Activated T-cell treated with anti-CD3 and anti-CD28 coated beads, Interleukin-2, amount 50 U/mL, for 48 hours (primary cell): ENCODE data around the gene DROSHA.
A peak's percentile ranks its signal among the peaks of the same experiment; 100 is the strongest.

Experiments
- DNase-seq, 2 experiments: peaks; one replicate each; pipeline ENCODE4 v3.0.0-alpha.2; 2020

DROSHA gene

DNA sequence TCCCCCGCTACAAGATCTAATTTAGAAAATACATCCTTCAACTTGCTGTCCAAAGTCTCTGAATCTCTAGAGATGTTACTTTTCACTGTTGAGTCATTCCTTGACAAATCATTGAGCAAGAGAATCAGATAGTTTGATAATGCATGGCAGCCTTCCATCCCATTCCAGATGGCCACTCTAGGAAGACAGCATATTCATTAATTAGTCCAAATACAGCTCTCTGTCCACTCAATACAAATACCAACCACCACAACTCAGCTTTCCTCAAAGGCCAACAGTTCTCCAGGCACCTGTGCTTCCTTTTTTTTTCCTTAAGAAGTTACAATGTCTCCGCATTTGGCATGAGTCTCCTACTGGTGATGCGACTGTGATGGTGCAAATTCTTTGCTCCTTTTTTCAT lies 72.3 kb downstream of the DROSHA start:
- no peak for DNase-seq

DNA sequence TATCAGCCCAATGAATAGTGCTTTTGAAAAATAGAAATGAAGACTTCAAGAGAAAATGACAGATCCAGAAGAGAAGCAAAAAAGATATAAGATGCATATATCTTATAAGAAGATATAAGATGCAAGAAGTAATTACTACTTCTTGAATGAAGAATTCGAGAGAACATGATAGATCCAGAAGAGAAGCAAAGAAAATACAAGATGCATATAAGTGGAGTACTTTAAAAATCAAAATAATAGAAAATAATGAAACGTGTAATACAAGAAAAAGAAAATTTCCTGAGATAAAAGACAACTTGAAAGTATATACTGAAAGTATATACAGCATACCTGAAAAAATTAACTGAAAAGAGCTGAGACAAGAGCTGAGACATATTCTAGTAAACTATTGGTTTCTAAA lies 76.7 kb downstream of the DROSHA start:
- DNase-seq, result no peak

DNA sequence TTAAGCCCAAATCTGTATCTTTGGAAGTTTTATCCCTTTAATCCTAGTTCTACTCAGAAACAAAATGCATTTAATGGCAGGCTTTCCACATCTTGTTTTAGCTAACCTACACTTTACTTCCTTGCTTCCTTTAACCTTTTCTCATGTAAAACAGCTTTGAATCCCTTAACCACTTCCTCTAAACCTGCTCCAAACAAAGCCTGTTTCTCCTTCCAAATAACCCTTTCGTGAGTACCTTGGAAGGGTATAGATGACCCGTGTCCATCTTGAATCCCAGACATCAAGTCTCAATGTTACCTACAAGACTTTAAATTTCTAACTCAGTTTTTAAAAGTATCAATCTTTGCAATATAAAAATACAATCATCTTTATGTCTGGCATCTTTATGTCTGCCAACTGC lies 78.4 kb downstream of the DROSHA start:
- no peak for DNase-seq

DNA sequence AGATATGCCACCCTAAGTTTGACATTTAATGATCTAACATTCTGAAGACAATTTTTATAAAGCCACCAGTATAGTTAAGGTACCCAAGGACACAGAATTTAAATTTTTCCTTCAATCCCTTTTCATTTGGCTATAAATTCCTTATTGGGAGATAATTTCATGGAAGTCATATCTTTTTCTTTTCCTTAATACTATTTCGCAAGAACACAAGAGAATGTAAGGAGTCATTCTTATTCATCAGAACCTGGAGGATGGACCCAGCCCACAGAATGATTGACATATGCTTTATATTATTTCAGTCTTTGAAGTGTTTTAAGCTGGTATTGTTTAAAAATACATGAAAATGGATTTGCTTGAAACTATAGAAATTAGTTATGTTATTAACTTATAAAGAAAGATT lies 79.6 kb downstream of the DROSHA start:
- DNase-seq, result no peak

DNA sequence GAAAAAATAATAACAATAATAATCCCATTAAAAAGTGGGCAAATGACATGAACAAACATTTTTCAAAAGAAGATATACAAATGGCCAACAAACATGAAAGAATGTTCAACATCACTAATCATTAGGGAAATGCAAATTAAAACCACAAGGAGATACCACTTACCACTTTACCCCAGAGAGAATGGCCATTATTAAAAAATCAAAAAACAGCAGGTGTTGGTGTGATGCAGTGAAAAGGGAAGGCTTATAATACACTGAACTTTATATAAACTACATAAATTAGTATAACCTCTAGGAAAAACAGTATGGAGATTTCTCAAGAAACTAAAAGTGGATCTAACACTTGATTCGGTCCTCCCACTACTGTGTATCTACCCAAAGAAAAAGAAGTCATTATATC lies 81.9 kb downstream of the DROSHA start:
- DNase-seq, result no peak

DNA sequence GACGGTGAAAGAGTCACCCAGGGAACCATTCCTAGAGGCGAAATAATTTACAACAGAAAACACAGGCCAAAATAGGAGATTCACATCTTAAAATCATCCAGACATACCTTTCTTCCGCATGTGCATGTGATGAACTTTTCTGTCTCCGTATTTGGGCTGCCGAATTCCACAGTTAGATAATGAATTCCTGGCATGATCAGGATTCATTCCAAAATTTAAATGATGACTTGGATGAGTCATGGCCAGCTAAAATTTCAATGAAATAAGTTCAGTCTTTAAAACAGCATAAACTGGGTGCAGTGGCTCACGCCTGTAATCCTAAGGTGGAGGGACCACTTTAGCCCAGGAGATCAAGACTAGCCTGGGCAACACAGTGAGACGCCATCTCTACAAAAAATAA lies 82.7 kb downstream of the DROSHA start:
- no peak for DNase-seq

DNA sequence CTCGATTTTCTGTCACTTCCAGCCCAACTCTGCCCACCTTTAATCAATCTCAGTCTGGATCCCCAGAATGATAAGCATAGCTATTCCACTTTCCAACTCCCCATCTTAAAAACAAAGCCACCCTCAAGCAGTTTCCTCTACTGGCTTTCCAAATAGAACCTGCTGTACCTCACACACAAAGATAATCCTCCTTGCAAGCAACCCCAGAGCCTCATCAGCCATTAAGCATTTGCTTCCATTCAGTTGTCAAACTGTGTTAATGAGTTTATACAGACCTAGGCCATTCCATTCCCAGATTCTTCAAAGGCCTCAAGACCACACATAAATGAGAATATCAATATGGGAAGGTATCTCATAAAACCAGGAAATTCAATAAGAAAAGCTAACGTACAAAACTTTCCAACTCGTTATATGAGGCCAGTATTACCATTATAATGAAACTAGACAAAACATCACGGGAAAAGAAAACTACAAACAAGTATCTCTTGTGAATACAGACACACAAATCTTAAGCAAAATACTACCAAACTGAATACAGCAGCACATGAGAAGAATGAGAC lies 86.8 kb downstream of the DROSHA start:
- no peak for DNase-seq

DNA sequence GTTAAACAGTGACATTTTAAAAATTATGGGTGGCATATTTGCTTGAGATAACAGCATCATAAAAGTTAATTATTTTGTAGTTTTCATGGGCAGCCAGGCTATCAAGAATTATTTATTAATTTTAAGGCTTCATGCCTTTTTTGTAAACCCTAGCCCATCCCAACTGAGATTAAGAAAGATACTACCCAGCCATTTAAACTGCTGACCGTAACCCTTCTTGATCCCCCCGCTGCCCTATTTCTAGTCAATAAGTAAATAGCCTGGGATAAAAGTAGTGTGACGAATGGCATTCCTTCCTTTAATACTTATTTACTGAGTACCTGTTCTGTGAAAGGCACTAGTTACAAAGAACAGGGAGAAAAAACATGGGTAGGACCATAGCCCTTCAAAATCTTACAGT lies 88.3 kb downstream of the DROSHA start:
- DNase-seq, result no peak

DNA sequence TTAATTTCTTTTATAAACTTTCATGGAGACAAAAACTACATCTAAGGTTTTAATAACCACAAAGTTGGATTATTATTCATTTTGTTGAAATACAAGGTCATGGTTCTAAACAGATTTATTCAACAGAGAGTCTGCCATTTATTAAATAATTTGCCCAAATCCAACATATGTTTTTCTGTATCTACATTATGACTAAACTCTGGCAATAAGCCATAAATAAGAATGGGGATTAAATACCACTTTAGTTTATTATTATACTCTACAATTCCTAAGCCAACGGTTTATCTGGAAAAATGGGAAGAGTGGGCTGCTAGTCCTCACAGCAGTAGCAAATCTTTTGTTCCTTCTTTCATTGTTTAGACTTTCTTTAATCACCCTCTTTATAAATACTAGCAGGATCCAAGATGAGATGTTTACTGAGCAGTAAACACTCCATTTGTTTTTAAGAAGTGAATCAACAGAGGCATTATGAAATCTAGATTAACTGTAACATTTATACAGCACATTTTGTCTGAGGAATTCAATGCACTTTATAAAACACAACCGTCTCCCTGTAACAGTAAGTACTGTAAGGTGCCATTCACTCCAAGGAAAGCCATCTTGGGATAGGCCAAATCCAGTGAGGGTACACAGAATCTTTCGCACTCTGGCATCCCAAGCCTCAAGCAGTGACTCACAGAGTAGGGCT lies 89.7 kb downstream of the DROSHA start:
- DNase-seq, result no peak

DNA sequence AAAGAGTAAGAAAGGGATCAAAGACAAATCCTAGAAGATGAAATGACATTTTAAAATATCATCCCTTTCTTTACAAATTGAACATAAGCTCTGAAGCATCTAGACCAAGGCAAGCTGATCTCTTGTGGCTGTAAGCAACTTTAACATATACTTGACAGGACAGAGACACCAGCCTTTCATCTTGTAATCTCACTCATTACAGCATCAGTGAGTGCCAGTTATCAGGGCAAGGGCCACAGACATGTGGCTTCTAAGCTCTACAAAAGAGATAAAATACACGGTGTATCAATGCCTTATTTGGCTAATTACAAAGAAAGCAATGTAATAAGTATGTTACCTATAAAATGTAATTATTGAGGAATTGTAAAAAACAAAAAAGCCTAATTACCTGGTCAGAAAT lies 95.0 kb downstream of the DROSHA start:
- DNase-seq, result no peak

DNA sequence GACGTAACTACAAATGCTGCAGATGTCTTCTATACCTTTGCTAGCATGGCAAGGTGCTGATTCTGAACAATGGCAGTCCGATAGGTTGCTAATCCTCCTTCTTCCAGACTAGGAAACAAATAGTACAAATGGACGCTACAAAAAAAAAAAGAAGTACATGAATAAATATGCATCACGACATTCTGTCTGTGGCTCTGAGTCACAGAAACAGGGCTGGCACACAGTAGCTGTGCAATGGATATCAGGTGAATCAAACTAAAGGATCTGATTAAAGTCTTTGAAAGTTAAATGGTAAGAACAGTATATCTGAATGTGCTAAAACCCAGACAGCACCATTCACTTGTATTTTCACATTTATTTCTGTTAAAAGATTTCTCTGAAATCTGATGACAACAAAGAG lies 96.2 kb downstream of the DROSHA start:
- no peak for DNase-seq

DNA sequence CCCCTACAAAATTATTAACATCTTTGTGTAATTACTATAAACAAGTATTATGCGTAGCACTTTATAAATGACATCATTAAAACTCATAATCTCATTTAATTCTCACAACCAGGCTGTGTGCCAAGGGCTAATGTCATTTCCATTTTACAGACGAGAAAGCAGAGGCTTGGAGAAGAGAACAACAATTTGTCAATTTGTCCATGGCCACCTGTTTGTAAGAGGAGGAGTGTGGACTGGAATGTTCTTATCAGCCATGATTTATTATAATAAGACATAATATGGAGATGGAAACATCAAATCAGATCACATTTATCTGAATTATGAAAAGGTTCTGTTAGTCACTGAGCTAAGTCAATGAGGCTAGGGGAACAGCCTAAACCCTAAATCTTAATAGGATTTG lies 97.0 kb downstream of the DROSHA start:
- DNase-seq, result no peak

DNA sequence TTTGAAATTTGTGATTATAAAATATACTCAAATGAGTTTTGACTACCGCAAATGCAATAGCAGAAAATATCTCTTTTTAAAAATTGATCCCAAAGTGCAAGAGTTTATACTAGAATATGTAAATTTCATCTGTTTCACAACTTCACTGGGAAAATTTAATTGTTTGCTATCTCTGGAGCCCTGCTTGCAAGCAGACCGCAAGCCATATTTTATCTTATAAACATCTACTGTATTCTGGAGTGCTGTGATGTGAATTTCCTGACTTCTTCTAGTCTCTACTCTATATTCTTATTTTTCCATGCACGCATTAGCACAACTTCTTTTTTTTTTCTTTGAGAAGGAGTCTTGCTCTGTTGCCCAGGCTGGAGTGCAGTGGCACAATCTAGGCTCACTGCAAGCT lies 98.7 kb downstream of the DROSHA start:
- DNase-seq, result no peak

DNA sequence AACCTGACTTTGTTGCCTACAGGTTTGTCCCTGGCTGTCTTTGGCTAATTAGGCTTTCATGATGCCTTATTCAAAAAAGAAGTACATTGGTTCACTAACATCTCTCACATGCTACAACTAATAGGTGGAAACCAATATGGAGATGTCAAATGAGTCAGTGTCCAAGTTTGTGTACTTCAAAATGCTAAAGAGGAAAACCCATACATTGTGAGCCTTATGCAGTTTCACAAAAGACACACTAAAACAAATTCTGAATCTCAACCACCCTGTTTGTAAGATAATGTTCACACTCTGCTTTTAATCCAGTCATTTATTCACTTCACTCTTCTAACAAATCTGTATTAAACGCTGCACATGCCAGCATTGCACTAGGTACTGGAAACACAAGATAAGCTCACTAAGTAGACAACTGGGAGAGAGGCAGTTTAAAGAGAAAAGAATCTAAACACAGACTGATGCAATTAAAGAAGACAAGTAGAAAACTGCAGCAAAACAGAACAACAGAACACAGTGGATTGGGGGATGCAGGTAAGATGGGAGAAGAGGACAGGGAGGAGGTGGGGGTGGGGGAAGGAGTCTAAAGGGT lies 104.1 kb downstream of the DROSHA start:
- DNase-seq, result no peak

DNA sequence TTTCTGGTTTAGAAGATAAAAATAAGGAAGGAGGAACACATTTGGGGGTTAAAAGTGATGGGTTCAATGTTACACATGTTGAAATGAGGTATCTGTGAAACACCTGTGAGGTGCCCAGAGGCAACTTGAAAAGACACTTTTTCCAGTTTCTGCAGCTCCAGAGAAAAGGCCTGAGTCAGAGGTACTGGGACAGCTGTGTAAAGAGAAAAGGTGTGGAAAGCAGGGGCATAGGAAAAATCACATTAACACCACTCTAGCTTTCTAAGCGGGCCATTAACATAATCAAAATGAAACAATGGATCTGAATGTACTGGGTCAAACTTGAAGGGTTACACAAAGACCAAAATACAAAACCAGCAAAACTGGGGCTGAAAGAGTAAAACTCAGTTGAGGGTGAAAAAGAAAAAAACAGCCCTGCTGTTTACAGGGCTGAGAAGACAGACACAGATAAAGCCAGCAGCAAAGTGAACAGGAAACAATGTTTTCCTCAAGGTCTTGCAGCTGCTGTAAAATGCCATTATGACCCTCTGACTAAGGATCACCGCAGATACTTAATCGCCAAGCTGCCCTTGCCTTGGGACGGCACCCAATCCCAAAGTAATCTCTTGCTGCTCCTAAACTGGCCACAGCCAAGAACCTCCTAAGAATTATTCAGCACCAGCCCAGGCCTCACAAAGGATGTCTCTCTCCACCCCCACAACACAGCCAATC lies 104.7 kb downstream of the DROSHA start:
- no peak for DNase-seq

DNA sequence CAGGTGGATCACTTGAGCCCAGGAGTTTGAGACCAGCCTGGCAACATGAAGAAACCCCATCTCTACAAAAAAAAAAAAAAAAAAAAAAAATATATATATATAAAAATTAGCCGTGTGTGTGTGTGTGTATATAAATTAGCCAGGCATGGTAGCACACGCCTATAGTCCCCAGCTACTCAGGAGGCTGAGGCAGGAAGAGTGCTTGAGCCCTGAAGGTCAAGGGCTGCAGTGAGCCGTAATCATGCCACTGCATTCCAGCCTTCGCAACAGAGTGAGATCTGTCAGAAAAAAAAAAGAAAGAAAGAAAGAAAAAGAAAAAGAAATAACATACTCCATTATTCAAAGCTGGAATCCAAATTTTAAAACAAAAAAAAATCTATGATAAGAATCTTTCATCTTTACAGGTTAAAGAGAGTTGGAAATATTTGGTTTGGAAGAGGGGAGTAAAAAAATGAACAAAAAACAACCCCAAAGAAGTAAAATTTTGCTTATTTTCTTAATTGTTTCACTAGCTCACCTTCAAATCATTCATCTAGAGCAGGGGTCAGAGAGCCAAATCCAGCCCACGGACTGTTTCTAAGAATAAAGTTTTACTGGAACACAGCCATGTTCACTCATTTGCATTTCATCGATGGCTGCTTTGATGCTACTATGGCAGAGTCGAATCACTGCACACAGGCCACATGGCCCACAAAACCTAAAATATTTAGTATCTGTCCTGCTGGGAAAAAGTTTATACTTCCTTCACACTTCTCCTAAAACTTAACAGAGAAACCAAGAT lies 109.9 kb downstream of the DROSHA start:
- no peak for DNase-seq

DNA sequence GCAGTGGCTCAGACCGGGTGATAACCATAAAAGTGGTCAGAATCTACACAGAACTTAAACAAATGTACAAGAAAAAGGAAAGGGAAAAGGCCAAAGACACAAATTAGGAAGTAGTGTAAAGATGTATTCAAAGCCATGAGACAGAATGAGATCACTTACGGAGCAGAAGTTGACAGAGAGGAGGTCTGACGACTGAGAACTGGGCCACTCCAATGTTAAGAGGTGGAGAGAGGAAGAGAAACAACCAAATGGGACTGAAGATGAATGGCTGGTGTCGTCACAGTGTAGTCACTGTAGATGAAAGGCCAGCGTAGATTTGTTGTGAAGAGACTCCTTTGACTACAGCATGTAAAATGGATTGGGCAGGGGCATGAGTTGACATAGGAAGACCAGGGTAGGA lies 114.4 kb downstream of the DROSHA start:
- DNase-seq, result no peak

DNA sequence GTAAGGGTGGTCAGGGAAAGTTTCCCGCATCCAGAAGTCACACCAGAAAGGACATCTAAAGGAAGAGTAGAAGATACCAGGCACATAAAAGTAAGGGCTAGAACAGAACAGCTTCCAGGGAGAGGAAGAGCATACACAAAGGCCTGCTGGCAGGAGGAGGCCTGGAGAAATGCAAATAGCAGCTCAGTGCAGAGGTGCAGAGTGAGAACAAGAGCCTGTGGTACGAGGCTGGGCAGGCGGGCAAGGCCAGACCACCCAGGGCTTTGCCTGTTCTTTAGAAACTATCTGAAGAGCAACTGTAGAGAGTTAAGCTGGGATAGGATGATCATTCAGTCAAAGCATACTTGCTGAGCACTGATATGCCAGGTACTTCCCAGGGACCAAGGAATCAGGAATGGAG lies 115.3 kb downstream of the DROSHA start:
- DNase-seq, result no peak

DNA sequence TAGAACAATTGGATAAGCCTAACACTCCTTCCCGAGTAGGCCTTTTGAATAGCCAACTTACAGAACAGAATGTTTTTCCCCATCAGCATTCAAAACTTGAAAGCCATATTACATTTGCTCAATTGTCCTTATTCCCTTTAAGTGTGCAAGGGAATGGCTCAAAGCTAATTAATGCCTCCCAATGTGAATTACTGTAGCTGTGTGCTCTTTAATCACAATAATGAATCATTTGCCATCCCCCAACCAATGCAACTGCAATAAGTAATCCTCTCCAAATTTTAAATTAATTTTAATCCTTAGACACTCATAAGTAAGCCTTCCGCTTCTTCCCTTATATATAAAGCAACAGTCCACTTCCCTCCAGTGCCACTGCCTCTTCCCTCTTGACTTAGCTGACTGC lies 115.9 kb downstream of the DROSHA start:
- no peak for DNase-seq

DNA sequence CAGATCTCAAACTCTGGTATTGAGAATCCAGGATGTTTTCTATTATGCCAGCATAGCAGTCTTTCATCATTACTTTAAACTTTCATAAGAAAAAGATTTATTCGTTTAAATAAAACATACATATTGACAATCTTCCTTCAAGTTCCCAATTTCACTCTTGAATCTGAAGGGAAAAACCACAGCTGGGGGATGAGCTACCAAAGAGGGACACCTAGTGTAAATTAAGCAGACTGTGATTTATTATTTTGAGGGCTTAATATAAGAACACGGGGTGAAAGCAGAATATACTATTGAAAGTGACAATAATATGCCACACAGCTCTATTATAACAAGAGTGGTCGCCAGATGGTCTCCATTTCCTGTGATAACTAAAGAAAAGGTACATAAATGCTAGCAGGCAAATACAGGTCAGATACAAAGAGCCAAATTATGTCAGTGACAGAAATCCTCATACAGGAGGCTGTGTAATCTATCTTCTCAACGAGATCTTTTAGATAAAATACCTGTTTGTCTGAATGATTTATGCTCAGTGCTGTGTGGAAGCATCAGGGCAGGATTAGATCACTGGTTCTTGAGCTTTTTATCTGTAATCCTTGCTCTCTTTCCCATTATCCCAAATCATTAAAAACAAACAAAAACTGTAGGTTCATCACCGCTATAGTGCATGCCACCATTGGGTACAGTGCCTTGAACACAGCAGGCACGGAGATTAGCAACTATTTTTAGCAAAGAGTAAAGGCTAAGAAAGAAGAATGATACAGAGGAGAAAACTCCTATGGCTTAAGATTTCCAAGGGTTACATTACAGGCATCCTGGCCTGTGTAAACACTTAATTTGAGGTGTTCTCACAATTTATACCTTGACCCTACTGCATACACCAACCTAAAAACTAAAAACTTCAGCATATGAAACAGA lies 116.6 kb downstream of the DROSHA start:
- no peak for DNase-seq

DNA sequence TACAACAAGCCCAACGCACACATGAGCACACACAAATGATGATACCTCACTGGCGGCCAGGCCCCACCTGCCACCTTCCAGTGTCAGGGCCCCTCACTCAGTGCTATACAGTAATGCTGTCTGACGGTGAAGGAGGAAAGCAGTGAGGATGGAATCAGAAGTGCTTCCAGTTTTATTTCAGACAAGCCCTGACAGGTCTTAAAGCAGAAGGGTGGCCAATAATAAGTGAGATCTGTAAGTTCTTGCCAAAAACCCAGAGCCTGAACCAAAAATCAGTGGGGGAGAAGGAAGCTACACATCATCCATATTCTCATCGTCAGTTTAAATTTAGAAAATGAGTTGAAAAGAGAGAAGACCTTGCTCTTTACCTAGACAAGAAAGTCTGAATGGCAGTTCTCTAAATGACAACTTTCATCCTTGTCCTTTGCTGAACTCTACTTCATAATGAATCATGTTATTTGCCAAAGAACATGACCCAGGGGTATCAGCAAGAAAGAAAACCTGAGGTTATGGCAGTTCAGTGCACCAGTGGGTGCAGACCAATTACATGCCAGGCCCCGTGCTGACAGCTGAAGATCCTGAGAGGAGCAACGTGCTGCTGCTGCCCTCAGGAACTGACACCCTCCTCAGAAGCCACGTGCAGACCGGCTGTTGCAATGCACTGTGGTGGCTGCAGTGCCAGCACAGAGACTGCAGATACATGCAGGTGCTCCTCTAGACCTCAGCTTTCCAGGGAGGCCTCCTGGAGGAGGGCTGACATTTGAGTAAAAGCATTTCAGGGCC lies 118.7 kb downstream of the DROSHA start:
- DNase-seq, result peak in 1 of 2 experiments; percentile 24
